HG03558 (cell line): Measurements from ENCODE around the gene C1GALT1.

Experiments used
- ATAC-seq: cut with Tn5 transposase; IDR thresholded peaks from one replicate; pipeline ENCODE4 v1.9.1; 2021; ENCODE audit warnings: moderate number of reproducible peaks; ENCODE audit not compliant: unreplicated experiment; ENCODE audit errors: extremely low read depth

The C1GALT1 gene

DNA sequence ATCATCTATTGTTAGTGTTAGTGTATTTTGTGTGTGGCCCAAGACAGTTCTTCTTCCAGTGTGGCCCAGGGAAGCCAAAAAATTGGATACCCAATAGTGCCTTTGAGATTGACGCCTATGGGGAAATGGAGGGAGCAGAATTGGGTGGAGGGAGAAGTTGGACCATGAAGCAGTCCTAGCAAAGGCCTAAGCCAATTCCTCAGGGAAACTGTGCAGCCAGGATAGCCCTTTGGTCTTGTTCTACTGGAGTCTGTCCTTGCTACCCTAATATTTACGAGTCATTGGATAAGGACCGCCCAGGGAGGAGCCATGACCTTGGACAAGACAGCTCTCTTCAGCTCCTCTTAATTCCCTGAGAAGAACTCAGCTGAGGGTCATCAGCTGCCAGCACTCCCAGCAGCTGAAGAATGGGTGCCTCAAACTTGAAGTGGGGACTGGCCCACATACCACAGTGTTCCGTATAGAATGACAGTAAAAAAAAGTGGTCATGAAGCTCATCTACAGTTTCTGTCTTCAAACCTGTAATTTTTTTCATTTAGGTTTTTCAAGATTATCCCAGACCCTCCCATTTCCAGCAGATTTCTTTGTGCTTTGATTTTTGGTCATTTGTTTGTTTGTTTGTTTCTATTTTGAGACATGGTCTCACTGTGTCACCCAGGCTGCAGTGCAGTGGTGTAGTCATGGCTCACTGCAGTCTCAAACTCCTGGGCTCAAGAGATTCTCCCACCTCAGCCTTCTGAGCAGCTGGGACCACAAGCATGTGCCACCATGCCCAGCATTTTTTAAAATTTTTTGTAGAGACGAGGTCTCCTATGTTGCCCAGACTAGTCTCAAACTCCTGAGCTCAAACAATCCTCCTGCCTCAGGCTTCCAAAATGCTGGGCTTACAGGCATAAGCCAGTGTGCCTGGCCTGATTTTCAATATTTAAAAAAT is 81.2 kb downstream of the C1GALT1 start:
- ATAC-seq = no peak

DNA sequence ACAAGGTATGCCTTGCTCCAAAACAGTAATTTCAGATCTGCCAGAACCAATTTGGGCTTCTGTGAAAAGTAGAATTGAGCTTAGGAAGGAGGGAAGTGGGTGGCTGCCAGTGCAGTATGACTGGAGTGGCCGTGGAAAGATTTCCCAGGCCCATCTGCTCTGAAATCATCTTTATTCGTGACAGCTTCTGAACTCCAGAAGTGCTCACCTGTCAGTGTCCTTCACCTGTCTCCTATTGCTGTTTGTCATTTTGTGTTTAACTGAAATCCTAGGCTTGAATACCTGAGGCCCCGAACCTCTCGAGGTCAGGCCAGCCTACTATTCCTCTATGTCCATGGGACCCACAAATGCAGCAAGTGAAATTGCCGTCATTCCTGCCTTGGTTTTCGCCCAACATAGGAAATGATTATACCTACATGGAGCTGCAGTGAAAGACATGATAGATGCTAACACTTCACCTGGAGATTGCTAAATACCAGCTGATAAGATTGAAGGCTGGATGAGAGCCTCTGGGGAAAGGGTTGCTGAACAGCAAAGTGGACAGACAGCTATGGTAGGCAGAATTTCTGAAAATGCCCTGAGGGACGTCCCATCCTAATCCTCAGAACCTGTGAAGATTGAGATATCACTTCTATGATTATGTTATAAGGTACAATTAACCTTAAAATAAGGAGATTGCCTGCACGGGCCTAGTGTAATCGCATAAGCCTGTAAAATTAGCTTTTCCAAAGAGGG is 82.1 kb downstream of the C1GALT1 start:
- ATAC-seq = no peak

DNA sequence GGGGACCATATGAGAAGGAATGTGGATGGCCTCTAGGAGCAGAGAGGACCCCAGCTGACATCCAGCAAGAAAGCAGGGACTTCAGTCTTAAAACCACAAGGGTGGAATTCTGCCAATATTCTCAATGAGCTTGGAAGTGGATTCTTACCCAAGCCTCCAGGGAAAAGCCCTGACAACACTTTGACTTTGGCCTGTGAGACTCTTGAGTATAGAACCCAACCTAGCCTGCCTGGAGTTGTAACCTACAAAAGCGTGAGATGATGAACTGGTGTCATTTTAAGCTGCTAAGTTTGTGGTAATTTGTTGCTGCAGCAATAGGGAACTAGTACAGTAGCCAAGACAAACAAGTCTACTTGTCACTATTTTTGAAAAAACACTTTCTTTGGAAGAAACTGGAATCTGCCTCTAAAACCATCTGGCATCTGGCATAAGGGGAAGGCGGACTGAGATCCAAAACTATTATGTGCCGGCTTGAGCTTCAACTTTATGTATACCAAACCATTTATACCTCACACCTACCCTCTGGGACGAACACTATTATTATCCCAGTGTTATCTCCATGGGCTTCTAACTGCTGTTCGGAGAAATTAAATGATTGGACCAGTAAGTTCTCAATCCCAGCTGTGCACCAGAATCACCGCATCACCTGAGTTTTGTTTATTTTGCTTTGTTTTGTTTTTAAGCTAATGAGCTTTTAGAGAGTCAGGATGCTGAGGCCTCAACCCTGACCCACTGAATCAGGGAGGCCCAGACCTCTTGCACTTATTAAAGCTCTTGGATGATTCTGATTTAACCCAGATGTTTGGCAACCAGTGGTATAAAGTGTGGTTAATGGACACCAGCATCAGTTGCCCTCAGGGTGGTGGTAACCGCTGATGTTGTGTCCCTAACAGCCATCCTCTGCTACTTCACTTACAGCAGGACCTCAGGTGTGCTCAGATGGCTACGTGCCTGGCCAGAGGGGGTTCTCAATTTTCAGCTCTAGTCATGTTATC is 83.0 kb downstream of the C1GALT1 start:
- ATAC-seq = no peak

DNA sequence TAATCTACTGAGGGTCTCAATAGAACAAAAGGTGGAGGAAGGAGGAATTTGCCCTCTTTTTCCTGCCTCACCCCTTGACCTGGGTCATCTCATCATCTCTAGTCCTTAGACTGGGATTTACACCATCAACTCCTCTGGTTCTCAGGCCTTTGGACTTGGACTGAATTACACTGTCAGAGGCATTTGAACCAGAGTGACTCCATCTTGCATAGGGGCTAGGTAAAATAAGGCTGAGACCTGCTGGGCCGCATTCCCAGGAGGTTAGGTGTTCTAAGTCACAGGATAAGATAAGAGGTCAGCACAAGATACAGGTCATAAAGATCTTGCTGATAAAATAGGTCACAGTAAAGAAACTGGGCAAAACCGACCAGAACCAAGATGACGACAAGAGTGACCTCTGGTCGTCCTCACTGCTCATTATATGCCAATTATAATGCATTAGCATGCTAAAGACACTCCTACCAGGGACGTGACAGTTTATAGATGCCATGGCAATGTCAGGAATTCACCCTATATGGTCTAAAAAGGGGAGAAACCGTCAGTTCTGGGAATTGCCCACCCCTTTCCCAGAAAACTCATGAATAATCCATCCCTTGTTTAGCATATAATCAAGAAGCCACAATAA is 84.0 kb downstream of the C1GALT1 start:
- no peak for ATAC-seq

DNA sequence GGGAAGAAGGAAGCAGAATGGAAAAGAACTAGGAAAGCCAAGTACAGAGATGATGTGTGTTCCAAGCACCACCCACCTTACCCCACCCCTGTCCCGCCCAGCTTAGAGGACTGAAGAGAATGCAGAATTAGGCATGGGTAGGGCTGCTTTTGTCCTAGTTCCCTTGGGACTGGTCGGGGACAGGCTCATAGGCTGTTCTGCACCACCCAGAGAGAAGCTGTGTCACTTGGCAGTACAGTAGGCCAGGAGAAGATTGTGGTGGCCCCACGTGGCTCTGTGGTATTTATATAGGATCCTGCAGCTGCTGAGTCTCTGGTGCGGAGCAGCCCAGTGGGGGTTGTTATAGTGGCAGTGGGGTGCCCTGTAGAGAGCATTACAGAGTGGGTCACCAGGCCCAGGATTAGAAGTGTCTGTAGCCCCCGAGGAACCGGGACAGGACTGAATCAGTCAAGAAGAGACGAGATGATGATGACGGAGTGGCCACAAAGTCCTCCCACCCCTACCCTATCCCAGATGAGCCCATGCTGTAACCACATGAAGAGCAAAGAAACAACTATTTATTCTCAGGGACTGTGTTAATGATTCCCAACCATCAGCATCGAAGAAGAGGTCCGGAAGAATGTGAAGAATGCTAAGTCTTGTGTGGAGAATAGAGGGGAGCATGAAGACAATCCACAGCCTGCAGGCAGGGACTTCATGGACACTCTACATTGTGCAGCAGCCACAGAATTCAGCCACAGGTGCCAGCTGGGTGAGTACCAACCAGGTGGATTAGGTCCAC is 88.9 kb downstream of the C1GALT1 start:
- no peak for ATAC-seq

DNA sequence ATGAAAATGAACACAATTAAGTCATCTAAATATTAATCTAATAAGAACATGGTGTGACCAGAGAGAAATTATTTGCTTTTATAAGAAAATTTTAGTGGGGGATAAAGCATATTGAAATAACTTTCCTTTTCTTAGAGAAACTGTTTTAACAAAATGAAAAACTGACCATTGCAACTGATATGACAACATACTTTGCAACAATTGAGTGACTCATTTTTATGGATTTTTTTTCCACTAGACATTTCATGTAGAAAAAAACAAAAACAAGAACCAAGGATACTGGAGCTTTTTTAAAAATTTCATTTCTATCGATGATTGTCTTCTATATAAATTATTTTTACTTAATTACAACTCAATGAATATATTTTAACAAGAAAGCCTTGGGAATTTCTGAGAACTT is 90.0 kb downstream of the C1GALT1 start:
- ATAC-seq = no peak

DNA sequence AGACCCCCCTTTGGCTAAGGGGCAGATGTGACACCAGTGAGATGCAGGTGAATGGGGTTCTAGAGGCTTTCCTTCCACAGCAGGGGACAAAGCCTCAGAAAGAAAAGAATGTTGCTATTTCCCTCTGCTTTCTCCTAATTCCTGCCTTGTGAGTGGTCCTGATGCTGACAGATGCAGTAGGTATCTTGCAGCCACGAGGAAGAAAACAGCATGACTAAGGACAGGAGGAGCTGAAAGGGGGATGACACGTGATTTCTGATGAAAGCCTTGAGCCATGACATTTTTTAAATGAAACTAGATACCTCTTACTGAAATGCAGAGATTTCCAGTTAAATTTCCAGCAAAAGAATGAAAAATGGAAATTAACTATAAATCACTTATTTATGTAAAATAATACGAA is 92.4 kb downstream of the C1GALT1 start:
- no peak for ATAC-seq

DNA sequence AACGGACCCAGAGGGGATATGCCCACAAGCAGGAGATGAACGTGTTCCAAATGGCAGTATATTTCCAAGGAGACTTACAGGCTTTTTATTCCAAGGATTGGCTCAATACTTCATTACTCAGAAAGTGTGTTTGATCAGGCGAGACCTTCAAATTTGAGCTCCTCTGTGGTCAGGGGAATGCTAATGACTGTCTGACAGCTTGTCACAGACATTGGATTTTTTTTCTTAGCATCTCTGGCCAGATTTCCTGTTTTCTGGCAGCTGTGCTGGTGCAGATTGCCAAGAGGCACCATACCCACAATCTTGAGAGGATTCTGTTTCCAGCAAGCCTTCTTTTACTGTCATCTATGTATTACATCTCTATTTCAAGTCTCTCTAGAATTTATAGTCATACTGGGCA is 93.8 kb downstream of the C1GALT1 start:
- ATAC-seq = no peak

DNA sequence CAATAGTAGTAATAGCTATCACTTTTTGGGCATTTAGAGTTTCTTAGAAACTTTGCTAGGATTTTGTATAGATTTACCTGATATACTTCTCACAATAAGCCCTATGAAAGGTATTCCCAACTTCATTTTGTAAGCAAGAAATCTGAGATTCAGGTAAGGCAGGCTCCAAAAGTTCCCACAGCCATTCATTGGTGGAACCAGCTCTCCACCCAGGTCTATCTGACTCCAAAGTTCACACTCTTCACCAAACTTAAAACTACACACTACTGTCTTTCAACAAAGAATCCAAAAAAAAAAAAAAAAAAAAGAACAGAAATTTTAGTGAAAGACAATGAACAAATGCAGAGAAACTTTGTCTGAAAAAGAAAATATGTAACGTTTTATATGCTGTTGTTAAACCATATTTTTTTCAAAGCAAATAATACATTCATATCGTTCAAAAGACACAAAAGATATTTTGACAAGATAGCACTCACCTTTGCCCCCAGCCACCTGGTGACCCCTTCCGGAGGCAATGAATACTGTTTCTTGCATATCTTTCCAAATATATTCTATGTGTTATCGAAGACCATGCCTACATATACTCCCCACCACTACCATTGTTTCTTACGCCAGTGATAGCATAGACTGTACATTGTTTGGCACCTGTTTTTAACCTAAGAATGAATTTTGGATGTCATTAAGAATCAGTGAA is 108.2 kb downstream of the C1GALT1 start:
- ATAC-seq = no peak

DNA sequence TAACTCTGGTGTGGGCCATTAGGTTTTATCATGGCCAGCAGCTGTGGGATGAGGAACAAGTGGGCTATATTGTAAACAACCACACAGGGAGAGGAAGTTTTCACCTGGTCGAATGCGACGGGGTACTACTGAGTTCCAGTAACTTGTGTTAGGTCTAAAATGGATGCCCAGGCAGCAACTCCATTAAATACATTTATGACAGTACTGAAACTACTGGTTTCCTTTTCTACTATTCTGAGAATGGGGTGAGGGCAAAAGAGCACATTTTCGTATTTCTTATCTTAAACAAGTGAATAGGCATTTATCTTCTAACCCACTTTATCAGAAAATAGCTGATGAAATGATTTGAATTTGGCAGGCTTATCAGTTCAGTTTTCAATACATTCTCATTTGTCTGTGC is 109.7 kb downstream of the C1GALT1 start:
- ATAC-seq = no peak

DNA sequence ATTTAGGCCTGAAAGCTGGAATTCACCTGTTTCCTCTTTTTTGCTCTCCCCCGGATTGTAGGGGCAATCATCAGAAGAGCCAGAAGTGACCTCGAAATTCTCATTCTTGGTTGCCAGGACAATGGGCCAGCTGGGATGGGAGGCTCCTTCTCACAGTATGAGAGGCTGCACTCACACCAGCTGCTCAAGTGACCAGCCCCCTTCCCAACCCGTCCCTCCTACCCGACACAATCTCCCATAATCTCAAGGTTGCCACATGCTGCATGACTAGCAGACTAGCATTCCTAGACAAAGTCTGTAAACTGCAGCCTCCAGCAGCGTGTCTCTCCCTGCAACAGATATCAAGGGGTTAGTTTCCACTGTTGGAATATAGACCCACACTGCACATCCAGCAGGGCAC is 110.3 kb downstream of the C1GALT1 start:
- ATAC-seq = no peak

DNA sequence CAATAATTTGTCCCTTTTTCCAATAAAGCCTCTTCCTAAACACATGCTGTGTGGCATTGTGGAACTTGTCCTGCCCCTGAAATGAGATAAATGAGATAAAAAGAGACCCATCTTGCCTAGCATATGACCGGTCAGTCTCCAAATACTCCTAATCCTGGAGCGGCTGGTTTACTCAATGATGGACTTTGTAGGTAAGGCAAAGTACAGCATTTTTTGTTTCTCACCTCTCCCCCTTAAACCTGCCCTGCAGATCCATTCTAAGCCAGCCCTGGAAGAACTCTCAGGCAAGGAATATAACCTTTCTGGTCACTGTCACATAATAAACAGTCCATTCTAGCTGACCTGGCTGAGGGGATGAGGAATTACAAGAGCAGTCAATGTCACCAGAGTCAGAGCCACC is 110.7 kb downstream of the C1GALT1 start:
- no peak for ATAC-seq

DNA sequence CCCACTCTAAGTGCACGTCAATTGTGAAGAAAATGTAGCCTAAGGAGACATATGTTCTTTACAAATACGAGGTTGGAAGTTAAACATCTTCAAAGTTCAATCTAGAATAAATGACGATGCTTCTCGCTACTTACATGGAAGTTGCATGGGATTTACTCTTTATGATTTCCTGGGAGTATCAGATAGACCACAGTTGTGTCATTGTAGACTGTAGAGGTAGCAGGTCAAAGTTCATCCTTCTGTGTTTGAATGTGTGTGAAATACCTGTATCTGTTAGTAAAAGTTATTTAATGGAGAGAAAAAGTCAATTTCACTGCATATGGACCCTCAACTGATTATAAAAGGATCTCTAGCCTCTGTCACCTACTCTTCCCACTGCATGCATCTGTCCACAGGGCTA is 112.6 kb downstream of the C1GALT1 start:
- ATAC-seq = no peak
